ENCODE measurements around the gene SPAG16. TPM values are rescaled to one million over a fixed set of nuclear protein-coding genes. Genes with fewer than 3 reads are reported as not detected.

The SPAG16 gene
- total RNA-seq, 1 donor from 2014 or later, result 18.7 TPM

- Mint-ChIP-seq H3K27me3 (ENCODE audit: low read depth) (no peaks in the 10 kb centered on the region), H3K4me3 (ENCODE audit: unreplicated experiment) (no peak overlapping the region), H3K4me1 (ENCODE audit: low read depth) (peaks cover 4% of the 10 kb centered on the region), H3K27ac (ENCODE audit: unreplicated experiment) (no peak overlapping the region), H3K9me3 (ENCODE audit: low read depth) (no peaks in the 10 kb centered on the region), H3K36me3 (ENCODE audit: low read depth) (no peaks in the 10 kb centered on the region)
- no peak for DNase-seq (ENCODE audit: low spot score)
- TF ChIP-seq CTCF (IDR thresholded peaks at IDR 0.05), result no peak
These were observed 1044.7 kb downstream of the SPAG16 start for GRCh38 chr2:214328941-214329340.

GRCh38 chr2:214341646-214342045 lies 1057.4 kb downstream of the SPAG16 start:
- Mint-ChIP-seq H3K4me3 (ENCODE audit: unreplicated experiment) (no peak overlapping the region), H3K36me3 (ENCODE audit: low read depth) (no peaks in the 10 kb centered on the region), H3K27me3 (ENCODE audit: low read depth) (no peaks in the 10 kb centered on the region), H3K9me3 (ENCODE audit: low read depth) (no peaks in the 10 kb centered on the region), H3K4me1 (ENCODE audit: low read depth) (peaks cover 10% of the 10 kb centered on the region), H3K27ac (ENCODE audit: unreplicated experiment) (no peak overlapping the region)
- DNase-seq (ENCODE audit: low spot score), result no peak
- TF ChIP-seq CTCF (IDR thresholded peaks at IDR 0.05), result no peak

GRCh38 chr2:214358506-214358905 lies 1074.2 kb downstream of the SPAG16 start:
- no peak for DNase-seq (ENCODE audit: low spot score)
- H3K27ac Mint-ChIP-seq (ENCODE audit: unreplicated experiment), result no peak overlapping the region
- peaks cover 5% of the 10 kb centered on the region for H3K36me3 Mint-ChIP-seq (ENCODE audit: low read depth)
- H3K4me1 Mint-ChIP-seq (ENCODE audit: low read depth), result no peaks in the 10 kb centered on the region
- no peaks in the 10 kb centered on the region for H3K27me3 Mint-ChIP-seq (ENCODE audit: low read depth)
- TF ChIP-seq CTCF (IDR thresholded peaks at IDR 0.05), result no peak
- H3K9me3 Mint-ChIP-seq (ENCODE audit: low read depth), result peaks cover 22% of the 10 kb centered on the region
- H3K4me3 Mint-ChIP-seq (ENCODE audit: unreplicated experiment), result no peak overlapping the region

- Mint-ChIP-seq H3K27me3 (ENCODE audit: low read depth) (no peaks in the 10 kb centered on the region), H3K4me3 (ENCODE audit: unreplicated experiment) (no peak overlapping the region), H3K9me3 (ENCODE audit: low read depth) (peaks cover 19% of the 10 kb centered on the region), H3K36me3 (ENCODE audit: low read depth) (peaks cover 5% of the 10 kb centered on the region), H3K4me1 (ENCODE audit: low read depth) (no peaks in the 10 kb centered on the region), H3K27ac (ENCODE audit: unreplicated experiment) (no peak overlapping the region)
- DNase-seq (ENCODE audit: low spot score), result no peak
- no peak for TF ChIP-seq CTCF (IDR thresholded peaks at IDR 0.05)
These were observed 1076.9 kb downstream of the SPAG16 start for GRCh38 chr2:214361116-214361515.

GRCh38 chr2:214365549-214365948 lies 1081.3 kb downstream of the SPAG16 start:
- Mint-ChIP-seq H3K36me3 (ENCODE audit: low read depth) (no peaks in the 10 kb centered on the region), H3K9me3 (ENCODE audit: low read depth) (no peaks in the 10 kb centered on the region), H3K4me3 (ENCODE audit: unreplicated experiment) (no peak overlapping the region), H3K4me1 (ENCODE audit: low read depth) (peaks cover 9% of the 10 kb centered on the region), H3K27me3 (ENCODE audit: low read depth) (no peaks in the 10 kb centered on the region), H3K27ac (ENCODE audit: unreplicated experiment) (no peak overlapping the region)
- DNase-seq (ENCODE audit: low spot score), result no peak
- TF ChIP-seq CTCF (IDR thresholded peaks at IDR 0.05), result no peak
